B cell (primary cell): ENCODE results near the gene NKX3-2.

Experiments used
- CTCF ChIP-seq: fragments of 200-600 bp; IDR thresholded peaks from one replicate; pipeline ENCODE4 v1.8.0; 2022; ENCODE audit warnings: antibody characterized with exemption, mild to moderate bottlenecking
- EZH2 ChIP-seq: IDR thresholded peaks from 2 replicates; pipeline ENCODE4 v1.6.1; 2012; ENCODE audit warnings: borderline replicate concordance, low read depth, mild to moderate bottlenecking, moderate library complexity, low read length; ENCODE audit not compliant: insufficient read depth, poor library complexity, severe bottlenecking

GRCh38 chr4:13492747-13493146 lies 51.6 kb downstream of the NKX3-2 start:
- TF ChIP-seq CTCF (no peak), EZH2 (no peak)
